Ovary (tissue), 9 donors: ENCODE measurements around the gene KCNN4. TPM values are rescaled to one million over a fixed set of nuclear protein-coding genes. Genes with fewer than 3 reads are reported as not detected.

Source experiments
- DNase-seq, 5 donors: peaks; one replicate each; pipeline ENCODE4 v3.0.0-alpha.2; 2019 to 2020
- H3K27ac ChIP-seq, 2 donors: fragments of 200-600 bp; one replicate each; pipeline versions ENCODE4 v1.5.1 to v1.8.0; 2019 to 2022
- H3K27me3 ChIP-seq: fragments of 200-600 bp; one replicate; pipeline ENCODE4 v1.8.0; 2022
- H3K36me3 ChIP-seq: fragments of 200-600 bp; sonication (generic); one replicate; pipeline ENCODE4 v1.5.1; 2019
- H3K4me1 ChIP-seq: one replicate; pipeline ENCODE4 v1.8.1; 2013; ENCODE audit warnings: mild to moderate bottlenecking, moderate library complexity; ENCODE audit not compliant: insufficient read depth
- H3K4me3 ChIP-seq: fragments of 200-600 bp; sonication (generic); one replicate; pipeline ENCODE4 v1.5.1; 2017
- H3K9me3 ChIP-seq, 2 donors: fragments of 200-600 bp in 1 of 2; sonication (generic) in 1 of 2; one replicate each; pipeline versions ENCODE4 v1.5.1 to v1.8.1; 2013 to 2019; ENCODE audit warnings: mild to moderate bottlenecking in 1 of 2, moderate library complexity in 1 of 2
- EP300 ChIP-seq: sonication (generic); formaldehyde crosslinking; IDR thresholded peaks from one replicate; pipeline ENCODE4 v1.6.1; 2017; ENCODE audit warnings: antibody characterized with exemption
- POLR2A ChIP-seq: fragments of 450-650 bp; IDR thresholded peaks from one replicate; pipeline ENCODE4 v1.6.1; 2017; ENCODE audit warnings: antibody characterized with exemption, mild to moderate bottlenecking, moderate library complexity
- WGBS, 3 donors: extraction: QIAGEN DNeasy Blood & Tissue Kit in 1 of 3; methylation state at CpG; one replicate each; pipeline versions ENCODE4 v1.1.5 to v1.1.7; 2013 to 2017; 5-methylcytosine and 5-hydroxymethylcytosine counted together
- intact Hi-C, 4 donors: fragments of 100-400 bp; cut with DNase I; formaldehyde crosslinking; loops; one replicate each; pipeline versions ENCODE4 v1.11.0 to v1.15.1; 2022 to 2023
- polyA plus RNA-seq, 2 donors: library from polyadenylated mRNA; stranded (reverse); fragments of 200-250 nt in 1 of 2; fragments of 350-450 nt in 1 of 2; fragmentation: Illumina TruSeq in 1 of 2; extraction: RNeasy Lipid Tissue Mini Kit (QIAGEN cat#74804) in 1 of 2; gene quantifications; one replicate each; pipeline ENCODE4 v1.2.3, GENCODE V29; 2013 to 2014
- total RNA-seq, 7 donors: library from RNA; depleted of rRNA in 2 of 7; stranded (reverse); fragments of >200 nt in 2 of 7; fragmentation: NEBNext Ultra II Directional in 3 of 7; extraction: Animal tissue kit (Norgen Biotek cat#: 25700) in 3 of 7; gene quantifications; one replicate each; pipeline versions ENCODE4 v1.1.0 to v1.2.4, GENCODE V29; 2016 to 2023
- TF ChIP-seq, protein P1 (sequence below), 3 donors: fragments of 450-650 bp in 2 of 3; fragments of 200-600 bp in 1 of 3; IDR thresholded peaks; one replicate each; pipeline versions ENCODE4 v1.5.1 to v1.8.0; 2016 to 2022; ENCODE audit warnings: antibody characterized with exemption in 3 of 3, mild to moderate bottlenecking in 1 of 3
- donor health status: DM: no; HTN: no; CAD: no; lungs with moderate emphysema.
- donor health status: DM: no; HTN: no; CAD: no.
- donor health status: Bipolar disorder and iron deficiency.
- donor health status: DM: yes; HTN: yes; CAD: no.
- donor health status: DM: no; HTN: no; CAD: no.
- donor health status: DM: yes; HTN: yes; CAD: no.

KCNN4 gene
- total and polyA plus RNA-seq, 9 donors: 0.28 to 9.1 (median 2.5) TPM

DNA sequence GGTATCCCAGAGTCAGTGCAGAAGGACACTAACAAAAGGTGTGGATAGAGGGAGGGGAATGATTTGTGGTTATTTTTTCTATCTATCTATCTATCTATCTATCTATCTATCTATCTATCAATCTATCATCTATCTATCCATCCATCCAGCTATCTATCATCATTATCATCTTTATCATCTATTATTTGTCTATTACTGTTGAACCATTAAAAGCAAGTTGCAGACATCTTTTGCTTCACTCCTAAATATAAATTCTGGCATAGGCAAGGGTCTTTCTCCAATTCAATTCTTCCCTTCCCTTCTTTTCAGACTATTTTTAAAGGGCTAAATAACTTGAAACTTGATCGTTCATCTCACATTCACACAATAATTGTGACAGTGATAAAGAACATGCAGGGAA, 31.5 kb upstream of the KCNN4 start:
- Histone ChIP-seq H3K4me3 (no peak overlapping the region), H3K27ac (no peak overlapping the region), H3K9me3 (peaks cover 0 to 3% of the 10 kb centered on the region in 2 donors), H3K27me3 (no peaks in the 10 kb centered on the region), H3K36me3 (no peaks in the 10 kb centered on the region), H3K4me1 (no peaks in the 10 kb centered on the region)
- TF ChIP-seq POLR2A: no peak
- TF ChIP-seq EP300: no peak
- TF ChIP-seq, protein P1, sequence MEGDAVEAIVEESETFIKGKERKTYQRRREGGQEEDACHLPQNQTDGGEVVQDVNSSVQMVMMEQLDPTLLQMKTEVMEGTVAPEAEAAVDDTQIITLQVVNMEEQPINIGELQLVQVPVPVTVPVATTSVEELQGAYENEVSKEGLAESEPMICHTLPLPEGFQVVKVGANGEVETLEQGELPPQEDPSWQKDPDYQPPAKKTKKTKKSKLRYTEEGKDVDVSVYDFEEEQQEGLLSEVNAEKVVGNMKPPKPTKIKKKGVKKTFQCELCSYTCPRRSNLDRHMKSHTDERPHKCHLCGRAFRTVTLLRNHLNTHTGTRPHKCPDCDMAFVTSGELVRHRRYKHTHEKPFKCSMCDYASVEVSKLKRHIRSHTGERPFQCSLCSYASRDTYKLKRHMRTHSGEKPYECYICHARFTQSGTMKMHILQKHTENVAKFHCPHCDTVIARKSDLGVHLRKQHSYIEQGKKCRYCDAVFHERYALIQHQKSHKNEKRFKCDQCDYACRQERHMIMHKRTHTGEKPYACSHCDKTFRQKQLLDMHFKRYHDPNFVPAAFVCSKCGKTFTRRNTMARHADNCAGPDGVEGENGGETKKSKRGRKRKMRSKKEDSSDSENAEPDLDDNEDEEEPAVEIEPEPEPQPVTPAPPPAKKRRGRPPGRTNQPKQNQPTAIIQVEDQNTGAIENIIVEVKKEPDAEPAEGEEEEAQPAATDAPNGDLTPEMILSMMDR (IDR thresholded peaks at IDR 0.05): no peak
- intact Hi-C loops: no loop called here
- WGBS, 3 donors: 35 to 59% (median 35%) methylated on average over 1 of the region's 1 CpG
- no peak for DNase-seq

DNA sequence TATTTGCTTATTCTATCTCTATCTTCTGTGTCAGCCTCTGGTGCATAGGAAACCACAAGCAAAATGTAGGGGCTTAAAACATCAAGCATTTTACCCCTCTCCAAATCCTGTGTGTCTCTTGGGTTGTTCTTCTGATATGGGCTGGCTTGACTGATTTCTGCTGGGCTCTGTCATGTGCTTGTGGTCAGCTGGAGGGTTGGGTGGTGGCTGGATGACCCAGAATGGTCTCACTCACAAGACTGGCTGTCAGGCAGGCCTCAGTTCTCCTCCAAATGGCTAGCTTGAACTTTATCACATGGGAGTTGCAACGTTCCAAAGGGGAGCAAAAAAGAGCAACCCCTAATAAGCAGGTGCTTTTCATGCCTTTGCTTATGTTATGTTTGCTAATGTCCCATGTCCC, 31.1 kb upstream of the KCNN4 start:
- intact Hi-C loops: no loop called here
- Histone ChIP-seq H3K4me1 (no peaks in the 10 kb centered on the region), H3K27me3 (no peaks in the 10 kb centered on the region), H3K36me3 (no peaks in the 10 kb centered on the region), H3K4me3 (no peak overlapping the region), H3K9me3 (peaks cover 0 to 3% of the 10 kb centered on the region in 2 donors), H3K27ac (no peak overlapping the region)
- TF ChIP-seq EP300 (no peak), POLR2A (no peak)
- TF ChIP-seq, protein P1 (IDR thresholded peaks at IDR 0.05): no peak
- no peak for DNase-seq
- 29 to 53% (median 41%) methylated on average over 1 of the region's 1 CpG for WGBS, 3 donors

DNA sequence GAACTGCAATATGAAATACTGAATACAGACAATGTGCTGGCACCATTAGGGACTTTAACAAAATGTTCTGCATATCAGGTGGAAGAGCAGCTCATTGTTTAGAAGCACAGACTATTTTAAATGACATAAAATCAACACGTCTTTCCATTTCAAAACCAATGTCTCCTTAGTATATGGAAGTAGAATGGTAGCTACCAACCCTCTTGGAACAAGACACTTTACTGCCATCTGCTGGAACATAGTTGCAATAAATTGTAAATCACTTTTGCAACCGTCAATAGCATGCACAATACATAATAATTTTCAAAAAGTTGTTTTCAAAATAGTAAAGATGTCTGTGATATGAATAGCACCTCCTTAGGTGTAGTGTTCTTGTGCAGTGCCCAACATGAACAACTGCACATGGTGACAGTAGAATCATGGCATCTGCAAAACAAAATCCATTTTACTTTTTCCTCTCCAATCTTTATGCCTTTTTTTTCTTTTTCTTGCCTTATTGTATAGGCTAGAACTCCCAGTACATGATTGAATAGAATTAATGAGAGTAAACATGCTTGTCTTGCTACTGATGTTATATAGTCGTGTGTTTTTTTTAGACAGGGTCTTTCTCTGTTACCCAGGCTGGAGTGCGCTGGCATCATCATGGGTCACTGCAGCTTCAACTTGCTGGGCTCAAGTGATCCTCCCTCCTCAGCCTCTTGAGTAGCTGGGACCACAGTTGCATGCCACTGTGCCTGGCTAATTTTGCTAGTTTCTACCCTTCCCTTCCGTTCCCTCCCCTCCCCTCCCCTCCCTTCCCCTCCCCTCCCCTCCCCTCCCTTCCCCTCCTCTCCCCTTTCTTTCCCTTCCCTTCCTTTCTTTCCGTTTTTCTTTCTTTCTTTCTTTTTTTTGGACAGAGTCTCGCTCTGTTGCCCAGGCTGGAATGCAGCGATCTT, 29.3 kb upstream of the KCNN4 start:
- DNase-seq: no peak
- Histone ChIP-seq H3K36me3 (no peaks in the 10 kb centered on the region), H3K9me3 (peaks cover 0 to 2% of the 10 kb centered on the region in 2 donors), H3K27ac (no peak overlapping the region), H3K27me3 (no peaks in the 10 kb centered on the region), H3K4me3 (no peak overlapping the region), H3K4me1 (no peaks in the 10 kb centered on the region)
- intact Hi-C loops: no loop called here
- WGBS, 3 donors: 36 to 44% (median 41%) methylated on average over 8 of the region's 8 CpGs
- no peak for TF ChIP-seq POLR2A
- TF ChIP-seq, protein P1 (IDR thresholded peaks at IDR 0.05): peak in 1 of 3 donors; percentile 37
- TF ChIP-seq EP300: no peak

DNA sequence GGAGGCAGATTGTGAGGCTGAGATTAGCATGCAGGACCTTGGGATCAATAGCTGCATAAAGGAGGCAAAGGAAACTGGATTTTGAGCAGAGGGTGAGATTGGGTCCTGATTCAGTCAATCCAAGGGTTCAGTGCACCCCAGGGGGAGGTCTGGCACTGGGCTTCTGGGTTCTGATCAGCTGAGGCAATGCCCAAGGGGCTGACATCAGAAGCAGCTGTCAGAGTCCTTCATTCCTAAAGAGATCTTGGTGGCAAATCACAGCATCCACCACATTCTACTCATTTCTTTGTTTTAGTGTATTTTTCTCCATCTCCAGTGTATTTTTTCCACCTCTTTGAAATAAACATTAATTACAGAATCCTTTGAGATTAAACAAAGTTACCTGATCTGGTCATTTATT, 26.9 kb upstream of the KCNN4 start:
- Histone ChIP-seq H3K27me3 (no peaks in the 10 kb centered on the region), H3K4me3 (no peak overlapping the region), H3K36me3 (no peaks in the 10 kb centered on the region), H3K9me3 (no peaks in the 10 kb centered on the region), H3K27ac (no peak overlapping the region), H3K4me1 (no peaks in the 10 kb centered on the region)
- DNase-seq: no peak
- intact Hi-C loops: no loop called here
- no peak for TF ChIP-seq POLR2A
- no peak for TF ChIP-seq EP300
- TF ChIP-seq, protein P1 (IDR thresholded peaks at IDR 0.05): no peak
